Activated gamma-delta T cell treated with Interleukin-2 at 50 U/mL for 16 hours (primary cell): ENCODE measurements around the gene KIF14.
"Not testable (repeated sequence)": the region's sequence is repeated elsewhere in the genome, so short reads cannot be mapped to it uniquely, and the experiment has no call there.

Experiments
- DNase-seq: peaks from one replicate; pipeline ENCODE4 v3.0.0-alpha.2; 2020

KIF14 gene

GRCh38 chr1:200634261-200635122 lies 13.9 kb upstream of the KIF14 start:
- no peak for DNase-seq

GRCh38 chr1:200631375-200631774 lies 10.8 kb upstream of the KIF14 start:
- no peak for DNase-seq

- not testable (repeated sequence) for DNase-seq
These were observed 10.0 kb upstream of the KIF14 start for GRCh38 chr1:200630515-200630899.

GRCh38 chr1:200629876-200630514 lies 9.4 kb upstream of the KIF14 start:
- DNase-seq: no peak

GRCh38 chr1:200628223-200628881 lies 7.8 kb upstream of the KIF14 start:
- DNase-seq: peak; percentile 8

GRCh38 chr1:200627575-200628222 lies 7.1 kb upstream of the KIF14 start:
- no peak for DNase-seq

GRCh38 chr1:200626853-200627534 lies 6.4 kb upstream of the KIF14 start:
- DNase-seq: no peak

GRCh38 chr1:200625381-200625824 lies 4.9 kb upstream of the KIF14 start:
- no peak for DNase-seq

- DNase-seq: no peak
These were observed 4.3 kb upstream of the KIF14 start for GRCh38 chr1:200624679-200625335.

GRCh38 chr1:200619894-200620272 lies 668 bp downstream of the KIF14 start:
- no peak for DNase-seq

- no peak for DNase-seq
These were observed 9.7 kb downstream of the KIF14 start for GRCh38 chr1:200610846-200611245.

GRCh38 chr1:200602632-200603031 lies 17.9 kb downstream of the KIF14 start:
- DNase-seq: no peak

- DNase-seq: no peak
These were observed 30.6 kb downstream of the KIF14 start for GRCh38 chr1:200590001-200590400.

- no peak for DNase-seq
These were observed 31.9 kb downstream of the KIF14 start for GRCh38 chr1:200588698-200589097.

GRCh38 chr1:200564319-200564718 lies 56.2 kb downstream of the KIF14 start:
- DNase-seq: no peak

- DNase-seq: no peak
These were observed 58.7 kb downstream of the KIF14 start for GRCh38 chr1:200561856-200562214.

GRCh38 chr1:200558866-200559459 lies 61.6 kb downstream of the KIF14 start:
- no peak for DNase-seq

GRCh38 chr1:200556002-200556401 lies 64.5 kb downstream of the KIF14 start:
- no peak for DNase-seq

GRCh38 chr1:200552737-200553136 lies 67.8 kb downstream of the KIF14 start:
- DNase-seq: not testable (repeated sequence)

GRCh38 chr1:200550367-200550766 lies 70.2 kb downstream of the KIF14 start:
- DNase-seq: no peak

- no peak for DNase-seq
These were observed 73.2 kb downstream of the KIF14 start for GRCh38 chr1:200547386-200547785.

GRCh38 chr1:200546577-200546976 lies 74.0 kb downstream of the KIF14 start:
- DNase-seq: no peak
